H1 (cell line): ENCODE data around the gene PLEKHN1.

Experiments
- CEBPB ChIP-seq: IDR thresholded peaks from 2 replicates; pipeline ENCODE4 v1.6.1; 2012; ENCODE audit warnings: low read depth, low read length
- CHD1 ChIP-seq: IDR thresholded peaks from 2 replicates; pipeline ENCODE4 v1.6.1; 2012; ENCODE audit warnings: low read depth, low read length, improper control_type of control experiment
- CHD2 ChIP-seq: IDR thresholded peaks from 2 replicates; pipeline ENCODE4 v1.6.1; 2012; ENCODE audit warnings: low read length, improper control_type of control experiment
- CTCF ChIP-seq, 3 experiments: IDR thresholded peaks; 1 replicate in 2 of 3; 2 replicates in 1 of 3; pipeline versions ENCODE4 v1.5.1 to v1.6.1; 2011; ENCODE audit warnings: low read length in 3 of 3, mild to moderate bottlenecking in 3 of 3, inconsistent platforms in 2 of 3, low read depth in 1 of 3, moderate library complexity in 1 of 3; ENCODE audit not compliant: insufficient read depth in 1 of 3; ENCODE audit errors: control extremely low read depth in 1 of 3
- E2F6 ChIP-seq: IDR thresholded peaks from 2 replicates; pipeline ENCODE4 v1.6.1; 2012; ENCODE audit warnings: inconsistent platforms
- EZH2 ChIP-seq: fragments of 200-600 bp; sonication (generic); IDR thresholded peaks from 2 replicates; pipeline ENCODE4 v1.7.1; 2012; ENCODE audit warnings: low read depth, mild to moderate bottlenecking, moderate library complexity, low read length, inconsistent platforms; ENCODE audit not compliant: severe bottlenecking
- FOSL1 ChIP-seq: IDR thresholded peaks from 2 replicates; pipeline ENCODE4 v1.6.1; 2011; ENCODE audit warnings: mild to moderate bottlenecking, low read depth, low read length, moderate library complexity; ENCODE audit not compliant: insufficient read depth
- GTF2F1 ChIP-seq: IDR thresholded peaks from 2 replicates; pipeline ENCODE4 v1.6.1; 2012; ENCODE audit warnings: low read depth, low read length, improper control_type of control experiment, borderline replicate concordance
- HDAC6 ChIP-seq: IDR thresholded peaks from one replicate; pipeline ENCODE4 v1.7.1; 2012; ENCODE audit warnings: low read depth, mild to moderate bottlenecking, inconsistent platforms, low read length, moderate library complexity
- USF2 ChIP-seq: IDR thresholded peaks from 2 replicates; pipeline ENCODE4 v1.6.1; 2011; ENCODE audit warnings: low read length, improper control_type of control experiment

- no peak for TF ChIP-seq CHD2
- TF ChIP-seq CTCF (IDR thresholded peaks at IDR 0.05; ENCODE audit: control extremely low read depth in 1 of 3, insufficient read depth in 1 of 3, low read depth in 1 of 3, low read length in 3 of 3) = no peak
- no peak for TF ChIP-seq EZH2
- no peak for TF ChIP-seq CHD1
- TF ChIP-seq USF2 = no peak
- TF ChIP-seq CEBPB = no peak
- TF ChIP-seq HDAC6 = no peak
- TF ChIP-seq GTF2F1 = no peak
- TF ChIP-seq E2F6 = no peak
- no peak for TF ChIP-seq FOSL1
These were observed 13.4 kb downstream of the PLEKHN1 start for GRCh38 chr1:979744-980072.
